Activated CD4-positive, alpha-beta T cell treated with anti-CD3 and anti-CD28 coated beads for 24 hours (primary cell): ENCODE data around the gene RFWD3.
"Not testable (repeated sequence)": the region's sequence is repeated elsewhere in the genome, so short reads cannot be mapped to it uniquely, and the experiment has no call there.

Experiments
- DNase-seq, 2 donors: peaks; one replicate each; pipeline ENCODE4 v3.0.0-alpha.2; 2020; ENCODE audit warnings: low read depth in 2 of 2

RFWD3 gene

GRCh38 chr16:74661064-74661463, 5.6 kb downstream of the RFWD3 start:
- no peak for DNase-seq

GRCh38 chr16:74660383-74660782, 6.3 kb downstream of the RFWD3 start:
- DNase-seq: no peak

GRCh38 chr16:74659041-74659440, 7.6 kb downstream of the RFWD3 start:
- DNase-seq: no peak

- DNase-seq: no peak
These were observed 8.6 kb downstream of the RFWD3 start for GRCh38 chr16:74657870-74658642.

GRCh38 chr16:74654536-74655050, 12.1 kb downstream of the RFWD3 start:
- no peak for DNase-seq

GRCh38 chr16:74652883-74653282, 13.8 kb downstream of the RFWD3 start:
- not testable (repeated sequence) for DNase-seq

GRCh38 chr16:74652249-74652648, 14.4 kb downstream of the RFWD3 start:
- DNase-seq: no peak

- DNase-seq: no peak
These were observed 14.8 kb downstream of the RFWD3 start for GRCh38 chr16:74651841-74652240.

GRCh38 chr16:74650966-74651567, 15.6 kb downstream of the RFWD3 start:
- no peak for DNase-seq

- DNase-seq: no peak
These were observed 16.7 kb downstream of the RFWD3 start for GRCh38 chr16:74649839-74650504.

GRCh38 chr16:74641969-74642368, 24.7 kb downstream of the RFWD3 start:
- DNase-seq: no peak

GRCh38 chr16:74637742-74638453, 28.8 kb downstream of the RFWD3 start:
- no peak for DNase-seq

- no peak for DNase-seq
These were observed 31.4 kb downstream of the RFWD3 start for GRCh38 chr16:74635303-74635702.

- DNase-seq: no peak
These were observed 33.0 kb downstream of the RFWD3 start for GRCh38 chr16:74633686-74634085.

- DNase-seq: no peak
These were observed 39.0 kb downstream of the RFWD3 start for GRCh38 chr16:74627506-74628220.

- DNase-seq: no peak
These were observed 39.8 kb downstream of the RFWD3 start for GRCh38 chr16:74626741-74627416.

GRCh38 chr16:74625500-74626350, 41.0 kb downstream of the RFWD3 start:
- DNase-seq: no peak

- no peak for DNase-seq
These were observed 42.8 kb downstream of the RFWD3 start for GRCh38 chr16:74623839-74624235.

- no peak for DNase-seq
These were observed 43.4 kb downstream of the RFWD3 start for GRCh38 chr16:74623214-74623838.
